ENCODE results near the gene UCMA.

- no peak for TF ChIP-seq CREB1 (IDR thresholded peaks at IDR 0.05; ENCODE audit: low read depth)
- TF ChIP-seq CEBPB (IDR thresholded peaks at IDR 0.05): no peak
- no peak for TF ChIP-seq NFIC (IDR thresholded peaks at IDR 0.05)
- no peak for TF ChIP-seq RAD21 (IDR thresholded peaks at IDR 0.05; ENCODE audit: low read depth)
- TF ChIP-seq YY1 (IDR thresholded peaks at IDR 0.05; ENCODE audit: low read depth): no peak
- no peak for TF ChIP-seq MAX (IDR thresholded peaks at IDR 0.05)
- TF ChIP-seq TAF1 (IDR thresholded peaks at IDR 0.05; ENCODE audit: low read depth): no peak
- no peak for TF ChIP-seq REST (IDR thresholded peaks at IDR 0.05; ENCODE audit: low read depth)
- TF ChIP-seq TEAD4 (IDR thresholded peaks at IDR 0.05): no peak
- no peak for TF ChIP-seq FOXM1 (IDR thresholded peaks at IDR 0.05; ENCODE audit: borderline replicate concordance, low read depth)
- no peak for TF ChIP-seq EP300 (IDR thresholded peaks at IDR 0.05; ENCODE audit: borderline replicate concordance)
- no peak for TF ChIP-seq USF1 (IDR thresholded peaks at IDR 0.05)
- TF ChIP-seq EGR1 (IDR thresholded peaks at IDR 0.05): no peak
- TF ChIP-seq TCF12 (IDR thresholded peaks at IDR 0.05; ENCODE audit: low read depth): no peak
Measured at GRCh38 chr10:13190816-13191215, 43.4 kb downstream of the UCMA start.
